Measurements from ENCODE around the gene NKAIN4. TPM values are rescaled to one million over a fixed set of nuclear protein-coding genes. Genes with fewer than 3 reads are reported as not detected.
A peak's percentile ranks its signal among the peaks of the same experiment; 100 is the strongest.

Gene NKAIN4
- total RNA-seq (2014; rRNA removed): not detected in 2 replicates
- percentile 28 among the genes with signal in this experiment for Bru-seq, nascent RNA
- BruChase-seq, experiment 1, labeled RNA remaining after a 6-hour chase: percentile 30 among the genes with signal in this experiment
- BruChase-seq, experiment 2, labeled RNA remaining after a 2-hour chase: percentile 30 among the genes with signal in this experiment
- long read RNA-seq, partial matches to known transcripts: 0 of 2 reads
- long read RNA-seq, other reads (novel, unspliced or antisense): 2 of 2 reads

- Histone ChIP-seq H3K4me2 (ENCODE audit: low read length) (no peak within 1 kb of the TSS), H3K9me2 (replicated peaks; ENCODE audit: low read length) (no peaks in the 10 kb centered on the region), H3K27ac (ENCODE audit: low read length) (no peak within 1 kb of the TSS), H3K9ac (ENCODE audit: low read length) (no peak within 1 kb of the TSS), H3K4me1 (ENCODE audit: insufficient read depth, low read length) (peaks cover 4% of the 10 kb centered on the region; the same call in 1 of the 2 replicates), H2AFZ (ENCODE audit: low read length) (no peak within 1 kb of the TSS), H3K79me2 (ENCODE audit: low read length) (no peaks in the 10 kb centered on the region), H3K27me3 (ENCODE audit: low read length) (peaks cover 34% of the 10 kb centered on the region), H3K9me3 (ENCODE audit: low read length) (no peaks in the 10 kb centered on the region), H3K36me3 (ENCODE audit: low read depth, low read length) (no peaks in the 10 kb centered on the region), H3F3A (ENCODE audit: low read length, unreplicated experiment) (no peaks in the 10 kb centered on the region), H4K20me1 (ENCODE audit: low read length) (no peaks in the 10 kb centered on the region), H3K4me3 (ENCODE audit: low read length) (no peak within 1 kb of the TSS)
- intact Hi-C loops (cut with micrococcal nuclease): no loop called here
- TF ChIP-seq EZH2phosphoT487 (IDR thresholded peaks at IDR 0.05; ENCODE audit: borderline replicate concordance, low read length) (no peak), EZH2 (IDR thresholded peaks at IDR 0.05; ENCODE audit: low read length, unreplicated experiment) (no peak)
- TF ChIP-seq, protein P1, sequence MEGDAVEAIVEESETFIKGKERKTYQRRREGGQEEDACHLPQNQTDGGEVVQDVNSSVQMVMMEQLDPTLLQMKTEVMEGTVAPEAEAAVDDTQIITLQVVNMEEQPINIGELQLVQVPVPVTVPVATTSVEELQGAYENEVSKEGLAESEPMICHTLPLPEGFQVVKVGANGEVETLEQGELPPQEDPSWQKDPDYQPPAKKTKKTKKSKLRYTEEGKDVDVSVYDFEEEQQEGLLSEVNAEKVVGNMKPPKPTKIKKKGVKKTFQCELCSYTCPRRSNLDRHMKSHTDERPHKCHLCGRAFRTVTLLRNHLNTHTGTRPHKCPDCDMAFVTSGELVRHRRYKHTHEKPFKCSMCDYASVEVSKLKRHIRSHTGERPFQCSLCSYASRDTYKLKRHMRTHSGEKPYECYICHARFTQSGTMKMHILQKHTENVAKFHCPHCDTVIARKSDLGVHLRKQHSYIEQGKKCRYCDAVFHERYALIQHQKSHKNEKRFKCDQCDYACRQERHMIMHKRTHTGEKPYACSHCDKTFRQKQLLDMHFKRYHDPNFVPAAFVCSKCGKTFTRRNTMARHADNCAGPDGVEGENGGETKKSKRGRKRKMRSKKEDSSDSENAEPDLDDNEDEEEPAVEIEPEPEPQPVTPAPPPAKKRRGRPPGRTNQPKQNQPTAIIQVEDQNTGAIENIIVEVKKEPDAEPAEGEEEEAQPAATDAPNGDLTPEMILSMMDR (conservative IDR thresholded peaks at IDR 0.05; ENCODE audit: low read depth, low read length): no peak
- ChIA-PET CTCF (interaction anchor here (0.6 to 1.3 kb wide), 2 partner anchors 20 to 22 kb away, joined by 3 read pairs; no protein-coding TSS in a partner anchor), POLR2A (ENCODE audit: unreplicated experiment) (no interaction called here)
- DNase-seq (no peak), ATAC-seq (no peak)
- no TSS peak for BruUV-seq (replicated peaks)
Observed at GRCh38 chr20:63254232-63254605, at the start of gene NKAIN4. Gene NKAIN4 (minus strand): TSS chr20:63254463. CDS start chr20:63254450, 13 bp downstream.

DNA sequence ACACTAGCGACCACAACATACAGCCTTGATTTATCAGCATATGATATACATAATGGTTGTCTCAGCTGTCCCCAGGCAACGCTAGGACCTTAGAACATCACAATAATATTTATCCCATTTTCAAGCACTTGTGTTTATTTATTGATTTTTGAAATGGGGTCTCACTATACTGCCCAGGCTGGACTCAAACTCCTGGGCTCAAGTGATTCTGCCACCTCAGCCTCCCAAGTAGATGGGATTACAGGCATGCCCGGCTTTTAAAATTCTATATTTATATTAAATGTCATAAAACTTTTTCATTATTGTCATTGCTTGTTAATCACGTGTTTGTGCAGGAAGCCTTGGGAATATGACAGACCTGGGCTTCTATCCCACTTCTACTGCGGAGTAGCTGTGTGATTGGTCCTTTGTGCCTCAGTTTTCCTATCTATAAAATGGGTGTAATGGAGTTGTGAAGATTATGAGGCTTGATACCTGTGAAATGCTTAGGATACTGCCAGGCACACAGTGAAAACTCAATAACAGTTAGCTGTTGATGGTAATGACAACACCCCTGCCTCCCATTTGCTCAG, 48.9 kb upstream of the NKAIN4 start:
- H3K36me3 ChIP-seq (ENCODE audit: low read depth, low read length): no peaks in the 10 kb centered on the region
- ChIA-PET CTCF (no interaction called here), POLR2A (ENCODE audit: unreplicated experiment) (no interaction called here)
- H3K27ac ChIP-seq (ENCODE audit: low read length): no peak overlapping the region
- no peak overlapping the region for H2AFZ ChIP-seq (ENCODE audit: low read length)
- no peak for DNase-seq
- TF ChIP-seq EZH2phosphoT487 (IDR thresholded peaks at IDR 0.05; ENCODE audit: borderline replicate concordance, low read length) (no peak), EZH2 (IDR thresholded peaks at IDR 0.05; ENCODE audit: low read length, unreplicated experiment) (no peak)
- TF ChIP-seq, protein P1 (conservative IDR thresholded peaks at IDR 0.05; ENCODE audit: low read depth, low read length): no peak
- peaks cover 40% of the 10 kb centered on the region for H3K27me3 ChIP-seq (ENCODE audit: low read length)
- no peaks in the 10 kb centered on the region for H3K4me1 ChIP-seq (ENCODE audit: insufficient read depth, low read length)
- no TSS peak for BruUV-seq (replicated peaks)
- intact Hi-C loops (cut with micrococcal nuclease): no loop called here
- H3K4me2 ChIP-seq (ENCODE audit: low read length): no peak overlapping the region
- H3F3A ChIP-seq (ENCODE audit: low read length, unreplicated experiment): no peaks in the 10 kb centered on the region
- H3K9me3 ChIP-seq (ENCODE audit: low read length): no peaks in the 10 kb centered on the region
- H3K9ac ChIP-seq (ENCODE audit: low read length): no peak overlapping the region
- no peak overlapping the region for H3K4me3 ChIP-seq (ENCODE audit: low read length)
- no peaks in the 10 kb centered on the region for H3K9me2 ChIP-seq (replicated peaks; ENCODE audit: low read length)
- ATAC-seq: no peak
- H3K79me2 ChIP-seq (ENCODE audit: low read length): no peaks in the 10 kb centered on the region
- no peaks in the 10 kb centered on the region for H4K20me1 ChIP-seq (ENCODE audit: low read length)

- Histone ChIP-seq H3K27me3 (ENCODE audit: low read length) (peaks cover 36% of the 10 kb centered on the region), H3K4me1 (ENCODE audit: insufficient read depth, low read length) (no peaks in the 10 kb centered on the region), H3K79me2 (ENCODE audit: low read length) (no peaks in the 10 kb centered on the region), H2AFZ (ENCODE audit: low read length) (no peak overlapping the region), H3K4me2 (ENCODE audit: low read length) (no peak overlapping the region), H3K4me3 (ENCODE audit: low read length) (no peak overlapping the region), H3K9ac (ENCODE audit: low read length) (no peak overlapping the region), H3K9me3 (ENCODE audit: low read length) (no peaks in the 10 kb centered on the region), H3K36me3 (ENCODE audit: low read depth, low read length) (no peaks in the 10 kb centered on the region), H3K27ac (ENCODE audit: low read length) (no peak overlapping the region), H3K9me2 (replicated peaks; ENCODE audit: low read length) (no peaks in the 10 kb centered on the region), H4K20me1 (ENCODE audit: low read length) (no peaks in the 10 kb centered on the region), H3F3A (ENCODE audit: low read length, unreplicated experiment) (no peaks in the 10 kb centered on the region)
- ATAC-seq: no peak
- no peak for DNase-seq
- ChIA-PET POLR2A (ENCODE audit: unreplicated experiment) (no interaction called here), CTCF (no interaction called here)
- BruUV-seq (replicated peaks): no TSS peak
- intact Hi-C loops (cut with micrococcal nuclease): no loop called here
- TF ChIP-seq, protein P1 (conservative IDR thresholded peaks at IDR 0.05; ENCODE audit: low read depth, low read length): no peak
- no peak for TF ChIP-seq EZH2phosphoT487 (IDR thresholded peaks at IDR 0.05; ENCODE audit: borderline replicate concordance, low read length)
- no peak for TF ChIP-seq EZH2 (IDR thresholded peaks at IDR 0.05; ENCODE audit: low read length, unreplicated experiment)
Observed at GRCh38 chr20:63301671-63302070, 47.4 kb upstream of the NKAIN4 start.
